ENCODE data around the gene HES7.

DNA sequence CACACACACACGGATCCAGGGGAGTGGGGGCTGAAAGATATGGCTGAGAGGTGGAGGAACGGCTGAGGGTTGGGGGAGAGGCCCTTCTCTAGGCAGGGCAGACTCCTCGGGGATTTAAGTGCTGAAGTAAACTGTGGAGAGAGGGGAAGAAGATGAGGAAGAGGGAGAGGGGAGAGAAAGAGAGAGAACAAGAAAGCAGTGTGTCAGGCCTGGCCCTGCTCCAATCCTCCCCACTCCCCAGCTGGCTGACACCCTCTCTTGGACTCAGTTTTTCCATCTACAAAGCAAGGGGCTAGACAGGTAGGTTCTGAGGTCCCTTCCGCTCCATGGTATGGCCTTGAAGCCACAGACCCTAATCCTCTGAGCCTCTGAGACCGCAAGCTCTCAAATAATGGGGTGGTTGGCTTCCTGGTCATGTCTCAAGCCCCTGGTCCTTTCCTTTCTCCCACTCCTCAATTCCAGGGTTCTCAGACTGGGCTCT lies 36.9 kb upstream of the HES7 start:
- TF ChIP-seq, protein P1, sequence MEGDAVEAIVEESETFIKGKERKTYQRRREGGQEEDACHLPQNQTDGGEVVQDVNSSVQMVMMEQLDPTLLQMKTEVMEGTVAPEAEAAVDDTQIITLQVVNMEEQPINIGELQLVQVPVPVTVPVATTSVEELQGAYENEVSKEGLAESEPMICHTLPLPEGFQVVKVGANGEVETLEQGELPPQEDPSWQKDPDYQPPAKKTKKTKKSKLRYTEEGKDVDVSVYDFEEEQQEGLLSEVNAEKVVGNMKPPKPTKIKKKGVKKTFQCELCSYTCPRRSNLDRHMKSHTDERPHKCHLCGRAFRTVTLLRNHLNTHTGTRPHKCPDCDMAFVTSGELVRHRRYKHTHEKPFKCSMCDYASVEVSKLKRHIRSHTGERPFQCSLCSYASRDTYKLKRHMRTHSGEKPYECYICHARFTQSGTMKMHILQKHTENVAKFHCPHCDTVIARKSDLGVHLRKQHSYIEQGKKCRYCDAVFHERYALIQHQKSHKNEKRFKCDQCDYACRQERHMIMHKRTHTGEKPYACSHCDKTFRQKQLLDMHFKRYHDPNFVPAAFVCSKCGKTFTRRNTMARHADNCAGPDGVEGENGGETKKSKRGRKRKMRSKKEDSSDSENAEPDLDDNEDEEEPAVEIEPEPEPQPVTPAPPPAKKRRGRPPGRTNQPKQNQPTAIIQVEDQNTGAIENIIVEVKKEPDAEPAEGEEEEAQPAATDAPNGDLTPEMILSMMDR (IDR thresholded peaks at IDR 0.05), result no peak
- TF ChIP-seq POLR2A (IDR thresholded peaks at IDR 0.05), result no peak

Data from lower leg skin (tissue), 3 donors.